ENCODE measurements around the gene FOXC2.

- TF ChIP-seq EZH2 (IDR thresholded peaks at IDR 0.05; ENCODE audit: low read length), result no peak
- TF ChIP-seq CTCF (optimal IDR thresholded peaks at IDR 0.05 in 1 of 3, IDR thresholded peaks at IDR 0.05 in 1 of 3, conservative IDR thresholded peaks at IDR 0.05 in 1 of 3; ENCODE audit: extremely low read depth in 1 of 3, insufficient read depth in 2 of 3, low read length in 3 of 3), result no peak
Measured at GRCh38 chr16:86559802-86560305, 6.8 kb upstream of the FOXC2 start.
